Common myeloid progenitor, CD34-positive (primary cell): ENCODE results near the gene RFX7.
"Not testable (repeated sequence)": the region's sequence is repeated elsewhere in the genome, so short reads cannot be mapped to it uniquely, and the experiment has no call there.

ENCODE experiments used
- CTCF ChIA-PET: fragments of 350-600 bp; sonication (Branson Sonifier 250); formaldehyde crosslinking; loops from one replicate; lab custom pipeline; 2021; ENCODE audit warnings: antibody characterized with exemption; lab: Charles Lee
- POLR2A ChIA-PET: fragments of 350-600 bp; sonication (Branson Sonifier 250); formaldehyde crosslinking; loops from one replicate; lab custom pipeline; 2021; ENCODE audit warnings: antibody characterized with exemption; lab: Charles Lee
- DNase-seq, 3 donors: peaks; one replicate each; pipeline versions ENCODE4 v3.0.0 to v3.0.0-alpha.2; 2013
- H3K27ac ChIP-seq, 2 experiments: 1 replicate in 1 of 2; 2 replicates in 1 of 2; pipeline ENCODE4 v1.7.0; 2013; ENCODE audit warnings: inconsistent platforms in 2 of 2, low read length in 2 of 2, mild to moderate bottlenecking in 2 of 2, low read depth in 1 of 2, moderate library complexity in 1 of 2; ENCODE audit not compliant: severe bottlenecking in 2 of 2, insufficient read depth in 1 of 2, poor library complexity in 1 of 2
- H3K27me3 ChIP-seq, 5 experiments: replicated peaks in 2 of 5; 1 replicate in 3 of 5; 2 replicates in 2 of 5; pipeline versions ENCODE4 v1.6.1 to v1.7.0; 2013; ENCODE audit warnings: low read length in 4 of 5, mild to moderate bottlenecking in 2 of 5, moderate library complexity in 2 of 5, inconsistent platforms in 1 of 5; ENCODE audit not compliant: insufficient read depth in 5 of 5, control insufficient read depth in 4 of 5
- H3K36me3 ChIP-seq, 4 experiments: 1 replicate in 2 of 4; 2 replicates in 2 of 4; pipeline versions ENCODE4 v1.6.1 to v1.7.0; 2013; ENCODE audit warnings: low read length in 3 of 4, control low read depth in 1 of 4, mild to moderate bottlenecking in 1 of 4; ENCODE audit not compliant: control insufficient read depth in 4 of 4, insufficient read depth in 4 of 4
- H3K4me1 ChIP-seq, 4 experiments: 1 replicate in 3 of 4; 2 replicates in 1 of 4; pipeline versions ENCODE4 v1.6.1 to v1.7.1; 2013; ENCODE audit warnings: low read length in 3 of 4, mild to moderate bottlenecking in 3 of 4, control low read depth in 1 of 4, inconsistent platforms in 1 of 4, moderate library complexity in 1 of 4; ENCODE audit not compliant: control insufficient read depth in 4 of 4, insufficient read depth in 4 of 4; ENCODE audit errors: control extremely low read depth in 1 of 4
- H3K4me3 ChIP-seq, 7 experiments: 1 replicate in 4 of 7; 2 replicates in 3 of 7; pipeline versions ENCODE4 v1.5.1 to v1.7.0; 2013; ENCODE audit warnings: mild to moderate bottlenecking in 7 of 7, low read length in 6 of 7, moderate library complexity in 6 of 7, inconsistent platforms in 2 of 7, low read depth in 2 of 7, control low read depth in 1 of 7; ENCODE audit not compliant: insufficient read depth in 4 of 7, control insufficient read depth in 1 of 7; ENCODE audit errors: extremely low read depth in 1 of 7
- H3K9me3 ChIP-seq, 5 experiments: 1 replicate in 4 of 5; 2 replicates in 1 of 5; pipeline versions ENCODE4 v1.6.1 to v1.7.1; 2013; ENCODE audit warnings: low read length in 4 of 5, mild to moderate bottlenecking in 2 of 5, inconsistent platforms in 1 of 5, low read depth in 1 of 5, moderate library complexity in 1 of 5; ENCODE audit not compliant: control insufficient read depth in 4 of 5, insufficient read depth in 2 of 5; ENCODE audit errors: control extremely low read depth in 1 of 5
- WGBS: methylation state at CpG from one replicate; pipeline ENCODE4 v1.1.5; 2013; ENCODE audit not compliant: insufficient coverage; 5-methylcytosine and 5-hydroxymethylcytosine counted together

RFX7 gene

GRCh38 chr15:56272454-56272853 lies 28.8 kb upstream of the RFX7 start:
- peak in 1 of 3 donors; percentile 47 for DNase-seq
- CTCF ChIA-PET, result no interaction called here
- Histone ChIP-seq H3K36me3 (no peaks in the 10 kb centered on the region), H3K27me3 (no peaks in the 10 kb centered on the region), H3K9me3 (peaks cover 0 to 24% (median 12%) of the 10 kb centered on the region in 5 experiments), H3K27ac (no peak overlapping the region), H3K4me3 (no peak overlapping the region), H3K4me1 (no peaks in the 10 kb centered on the region)
- POLR2A ChIA-PET, result no interaction called here
- no CpG with 5 or more reads among the region's 1 CpG for WGBS

GRCh38 chr15:56266465-56266864 lies 22.8 kb upstream of the RFX7 start:
- H3K27ac ChIP-seq, POLR2A ChIA-PET, H3K36me3 ChIP-seq, DNase-seq, H3K9me3 ChIP-seq, H3K4me3 ChIP-seq, CTCF ChIA-PET, H3K27me3 ChIP-seq, H3K4me1 ChIP-seq: not testable (repeated sequence)
- WGBS, result 100% methylated on average over 3 of the region's 5 CpGs

GRCh38 chr15:56261854-56262509 lies 18.3 kb upstream of the RFX7 start:
- Histone ChIP-seq H3K36me3 (no peaks in the 10 kb centered on the region), H3K4me3 (no peak overlapping the region), H3K27ac (no peak overlapping the region), H3K4me1 (no peaks in the 10 kb centered on the region), H3K9me3 (peaks cover 0 to 9% (median 3%) of the 10 kb centered on the region in 5 experiments), H3K27me3 (no peaks in the 10 kb centered on the region)
- POLR2A ChIA-PET, result no interaction called here
- peak in 1 of 3 donors; percentile 37 for DNase-seq
- 94% methylated on average over 3 of the region's 4 CpGs for WGBS
- CTCF ChIA-PET, result no interaction called here

GRCh38 chr15:56257306-56257705 lies 13.6 kb upstream of the RFX7 start:
- H3K36me3 ChIP-seq, H3K9me3 ChIP-seq, H3K4me1 ChIP-seq, DNase-seq, H3K4me3 ChIP-seq, H3K27ac ChIP-seq, POLR2A ChIA-PET, H3K27me3 ChIP-seq, CTCF ChIA-PET: not testable (repeated sequence)
- WGBS, result no CpG with 5 or more reads among the region's 1 CpG

DNA sequence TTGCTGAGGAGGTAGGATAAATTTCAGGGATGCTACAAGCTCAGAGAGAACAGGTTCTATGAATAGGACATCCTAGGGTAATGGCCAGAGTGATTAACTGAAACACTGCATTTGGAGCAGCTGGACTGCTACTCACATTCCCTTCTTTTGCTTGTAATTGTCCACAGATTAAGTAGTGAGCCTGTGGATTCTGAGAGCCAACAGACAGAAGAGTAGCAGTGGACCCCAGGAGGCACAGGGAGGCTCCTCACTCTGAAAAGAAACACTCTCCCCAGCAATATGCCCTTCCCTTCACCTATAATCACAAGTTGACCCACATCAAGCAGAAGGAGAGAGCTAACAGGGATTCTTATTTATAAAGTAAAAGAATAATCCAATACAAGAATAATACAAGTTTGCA lies 10.6 kb upstream of the RFX7 start:
- Histone ChIP-seq H3K27ac (no peak overlapping the region), H3K9me3 (peaks cover 0 to 6% (median 0%) of the 10 kb centered on the region in 5 experiments), H3K4me3 (no peak overlapping the region), H3K36me3 (no peaks in the 10 kb centered on the region), H3K4me1 (peaks cover 0 to 13% (median 4%) of the 10 kb centered on the region in 4 experiments), H3K27me3 (peaks cover 0 to 4% (median 0%) of the 10 kb centered on the region in 5 experiments)
- POLR2A ChIA-PET, result no interaction called here
- DNase-seq, result no peak
- CTCF ChIA-PET, result interaction anchor here (1.0 to 2.5 kb wide), 2 partner anchors 9 to 176 kb away, joined by 3 to 9 read pairs; no protein-coding TSS in a partner anchor

GRCh38 chr15:56252386-56252785 lies 8.7 kb upstream of the RFX7 start:
- Histone ChIP-seq H3K4me3 (no peak overlapping the region), H3K36me3 (no peaks in the 10 kb centered on the region), H3K27ac (peak overlapping the region in 1 of 2 experiments; percentile 34), H3K4me1 (peaks cover 3 to 22% (median 7%) of the 10 kb centered on the region in 4 experiments), H3K9me3 (no peaks in the 10 kb centered on the region), H3K27me3 (peaks cover 0 to 4% (median 0%) of the 10 kb centered on the region in 5 experiments)
- WGBS, result 40% methylated on average over 2 of the region's 2 CpGs
- DNase-seq, result peak in 2 of 3 donors; percentile 40 to 60
- ChIA-PET POLR2A (interaction anchor here (0.6 kb wide), 1 partner anchor 292 kb away, joined by 5 read pairs; no protein-coding TSS in a partner anchor), CTCF (interaction anchor here (3.8 to 4.3 kb wide), 2 partner anchors 174 to 177 kb away, joined by 15 to 31 read pairs; no protein-coding TSS in a partner anchor)

DNA sequence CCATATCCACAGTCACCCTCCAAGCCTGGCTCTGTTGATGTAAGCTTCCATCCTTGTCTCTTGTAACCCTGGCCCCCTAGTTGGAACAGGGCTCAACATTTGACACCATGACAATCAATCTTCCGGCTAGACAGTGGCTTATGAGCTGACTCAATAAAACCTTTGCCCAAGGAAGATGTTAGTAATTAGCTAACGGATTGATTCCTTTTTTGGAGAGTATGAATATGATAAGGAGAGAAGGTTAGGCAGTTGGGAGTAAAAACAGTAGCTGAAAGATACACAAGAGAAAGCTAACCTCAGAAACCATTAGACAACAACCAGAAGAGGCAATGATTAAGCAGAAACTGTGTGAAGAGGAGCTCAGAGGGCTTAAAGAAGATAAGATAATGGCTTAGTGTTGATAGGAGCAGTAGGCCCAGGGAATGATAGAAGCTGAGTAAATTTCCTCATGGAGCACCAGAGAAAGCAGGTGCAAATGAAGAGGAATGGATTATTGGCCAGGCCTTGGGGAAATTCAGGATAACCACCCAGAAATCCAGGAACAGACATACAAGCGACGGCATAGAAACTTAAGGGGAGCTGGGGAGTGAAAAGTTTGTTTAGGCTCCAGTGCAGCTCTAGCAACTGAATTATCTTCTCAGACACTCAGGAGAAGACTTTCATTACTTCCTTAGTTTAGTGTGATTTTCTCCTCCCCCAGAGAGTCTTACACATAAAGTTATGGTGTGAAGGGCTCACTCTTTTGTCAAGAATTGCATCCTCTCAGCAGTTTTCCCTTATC lies 7.8 kb upstream of the RFX7 start:
- Histone ChIP-seq H3K4me1 (peaks cover 3 to 24% (median 7%) of the 10 kb centered on the region in 4 experiments), H3K27ac (peak overlapping the region in 1 of 2 experiments; percentile 29), H3K9me3 (no peaks in the 10 kb centered on the region), H3K27me3 (peaks cover 0 to 4% (median 0%) of the 10 kb centered on the region in 5 experiments), H3K36me3 (no peaks in the 10 kb centered on the region), H3K4me3 (no peak overlapping the region)
- DNase-seq, result peak in 2 of 3 donors; percentile 41 to 64
- no CpG with 5 or more reads among the region's 4 CpGs for whole genome bisulfite sequencing
- ChIA-PET CTCF (interaction anchor here (1.3 to 4.3 kb wide), 3 partner anchors 17 to 178 kb away, joined by 3 to 31 read pairs (median 15); no protein-coding TSS in a partner anchor), POLR2A (no interaction called here)
